ENCODE data around the gene ETV3.

DNA sequence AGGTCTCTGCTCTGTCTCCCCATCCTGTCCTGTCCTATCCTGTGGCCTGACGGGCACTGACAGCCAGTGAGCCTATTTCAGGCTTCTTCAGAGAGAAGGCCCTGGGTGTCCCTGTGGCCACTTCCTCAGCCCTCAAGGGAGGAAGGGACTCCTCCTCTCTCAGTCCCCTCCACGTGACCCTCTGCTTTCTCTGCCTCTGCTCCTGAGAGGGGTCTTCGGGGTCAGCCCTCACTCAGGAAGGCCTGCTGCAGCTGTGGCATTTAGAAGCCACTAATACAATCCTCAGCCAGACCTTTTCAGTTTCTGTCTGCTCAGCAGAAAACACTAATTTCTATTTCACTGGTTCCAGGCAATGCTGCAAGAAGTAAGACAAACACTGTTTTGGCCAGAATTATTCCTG lies 43.6 kb upstream of the ETV3 start:
- no peak for TF ChIP-seq NFE2 (CRISPR knock-in tag; IDR thresholded peaks at IDR 0.05)
- no peak for TF ChIP-seq ZNF235 (CRISPR knock-in tag; IDR thresholded peaks at IDR 0.05; ENCODE audit: borderline replicate concordance)
- no peak for TF ChIP-seq ZBTB43 (CRISPR knock-in tag; conservative IDR thresholded peaks at IDR 0.05)
- TF ChIP-seq ZNF331 (CRISPR knock-in tag; IDR thresholded peaks at IDR 0.05) = no peak
- TF ChIP-seq POLR2A (IDR thresholded peaks at IDR 0.05; ENCODE audit: insufficient read depth in 1 of 2, low read depth in 2 of 2, low read length in 2 of 2) = no peak
- TF ChIP-seq, protein P1, sequence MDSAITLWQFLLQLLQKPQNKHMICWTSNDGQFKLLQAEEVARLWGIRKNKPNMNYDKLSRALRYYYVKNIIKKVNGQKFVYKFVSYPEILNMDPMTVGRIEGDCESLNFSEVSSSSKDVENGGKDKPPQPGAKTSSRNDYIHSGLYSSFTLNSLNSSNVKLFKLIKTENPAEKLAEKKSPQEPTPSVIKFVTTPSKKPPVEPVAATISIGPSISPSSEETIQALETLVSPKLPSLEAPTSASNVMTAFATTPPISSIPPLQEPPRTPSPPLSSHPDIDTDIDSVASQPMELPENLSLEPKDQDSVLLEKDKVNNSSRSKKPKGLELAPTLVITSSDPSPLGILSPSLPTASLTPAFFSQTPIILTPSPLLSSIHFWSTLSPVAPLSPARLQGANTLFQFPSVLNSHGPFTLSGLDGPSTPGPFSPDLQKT (CRISPR knock-in tag; IDR thresholded peaks at IDR 0.05; ENCODE audit: borderline replicate concordance) = no peak
- TF ChIP-seq, protein P2, sequence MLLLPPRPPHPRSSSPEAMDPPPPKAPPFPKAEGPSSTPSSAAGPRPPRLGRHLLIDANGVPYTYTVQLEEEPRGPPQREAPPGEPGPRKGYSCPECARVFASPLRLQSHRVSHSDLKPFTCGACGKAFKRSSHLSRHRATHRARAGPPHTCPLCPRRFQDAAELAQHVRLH (CRISPR knock-in tag; IDR thresholded peaks at IDR 0.05; ENCODE audit: borderline replicate concordance, low read depth) = no peak
- no peak for TF ChIP-seq CHD2 (IDR thresholded peaks at IDR 0.05; ENCODE audit: low read depth, low read length)
- no peak for TF ChIP-seq ZBTB10 (CRISPR knock-in tag; IDR thresholded peaks at IDR 0.05; ENCODE audit: borderline replicate concordance)
- no peak for TF ChIP-seq MTA3 (CRISPR knock-in tag; IDR thresholded peaks at IDR 0.05)
- no peak for TF ChIP-seq GFI1 (CRISPR knock-in tag; IDR thresholded peaks at IDR 0.05; ENCODE audit: borderline replicate concordance)
- TF ChIP-seq EZH2 (conservative IDR thresholded peaks at IDR 0.05; ENCODE audit: low read depth, low read length) = no peak
- no peak for TF ChIP-seq ZNF777 (CRISPR knock-in tag; IDR thresholded peaks at IDR 0.05)
- TF ChIP-seq SIX1 (CRISPR knock-in tag; IDR thresholded peaks at IDR 0.05; ENCODE audit: borderline replicate concordance) = no peak
